ENCODE data around the gene EGFL8. TPM values are rescaled to one million over a fixed set of nuclear protein-coding genes. Genes with fewer than 3 reads are reported as not detected.

EGFL8 gene
- total and polyA plus RNA-seq, 9 donors = 11.8 to 47.3 (median 36.7) TPM

DNA sequence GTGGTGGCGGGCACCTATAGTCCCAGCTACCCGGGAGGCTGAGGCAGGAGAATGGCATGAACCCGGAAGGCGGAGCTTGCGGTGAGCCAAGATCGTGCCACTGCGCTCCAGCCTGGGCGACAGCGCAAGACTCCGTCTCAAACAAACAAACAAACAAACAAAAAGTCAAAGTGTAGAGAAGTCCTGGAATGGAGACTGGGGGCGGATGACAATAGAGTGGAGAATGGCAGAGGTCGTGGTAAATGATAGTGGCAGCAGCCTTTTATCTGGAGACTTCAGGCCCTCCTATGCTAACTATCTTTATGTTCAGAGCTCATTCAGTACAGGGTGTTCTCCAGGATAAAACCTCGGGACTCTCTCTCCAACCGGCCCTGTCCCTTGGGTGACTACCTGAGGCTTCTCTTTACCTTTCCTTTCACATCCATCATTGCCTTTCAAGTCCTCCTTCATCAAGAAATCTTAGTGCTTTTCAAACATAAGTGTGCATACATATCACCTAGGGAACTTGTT is 32.9 kb upstream of the EGFL8 start:
- Histone ChIP-seq H3K9me3 (no peaks in the 10 kb centered on the region), H3K36me3 (no peaks in the 10 kb centered on the region), H3K27ac (no peak overlapping the region), H3K4me1 (ENCODE audit: insufficient read depth) (peaks cover 14% of the 10 kb centered on the region), H3K27me3 (no peaks in the 10 kb centered on the region), H3K4me3 (no peak overlapping the region)
- intact Hi-C loops (cut with DNase I) = no loop called here
- TF ChIP-seq POLR2A (IDR thresholded peaks at IDR 0.05) = no peak
- TF ChIP-seq CTCF (IDR thresholded peaks at IDR 0.05) = no peak
- no peak for TF ChIP-seq EP300 (IDR thresholded peaks at IDR 0.05)
- no peak for DNase-seq
- 91 to 93% (median 92%) methylated on average over 14 of the region's 14 CpGs for WGBS, 3 donors

- Histone ChIP-seq H3K4me3 (no peak overlapping the region), H3K27me3 (no peaks in the 10 kb centered on the region), H3K36me3 (no peaks in the 10 kb centered on the region), H3K9me3 (no peaks in the 10 kb centered on the region), H3K4me1 (ENCODE audit: insufficient read depth) (peaks cover 14% of the 10 kb centered on the region), H3K27ac (no peak overlapping the region)
- intact Hi-C loops (cut with DNase I) = no loop called here
- DNase-seq = no peak
- TF ChIP-seq CTCF (IDR thresholded peaks at IDR 0.05) (no peak), POLR2A (IDR thresholded peaks at IDR 0.05) (no peak), EP300 (IDR thresholded peaks at IDR 0.05) (no peak)
Measured at GRCh38 chr6:32132110-32132509, 32.3 kb upstream of the EGFL8 start.

DNA sequence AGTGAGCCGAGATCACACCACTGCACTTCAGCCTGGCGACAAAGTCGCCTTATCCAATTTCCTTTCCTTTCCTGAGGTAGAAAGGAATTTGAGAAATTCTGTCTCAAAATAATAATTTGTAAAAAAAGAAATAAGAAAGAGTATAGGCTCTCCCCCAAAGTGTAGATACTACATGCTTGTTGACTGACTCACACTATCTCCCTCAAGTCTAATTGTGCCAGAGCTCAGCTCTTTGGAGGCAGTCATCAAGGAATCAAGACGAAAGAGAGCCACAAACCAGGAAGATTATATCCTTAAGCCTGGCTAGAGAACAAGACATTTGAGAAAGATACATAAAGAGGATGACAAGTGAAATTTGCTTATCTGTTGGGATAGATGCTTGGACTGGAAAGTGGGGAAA is 30.6 kb upstream of the EGFL8 start:
- WGBS, 3 donors = 36 to 70% (median 67%) methylated on average over 4 of the region's 4 CpGs
- no peak overlapping the region for H3K27ac ChIP-seq
- no peak overlapping the region for H3K4me3 ChIP-seq
- no peaks in the 10 kb centered on the region for H3K9me3 ChIP-seq
- no peaks in the 10 kb centered on the region for H3K27me3 ChIP-seq
- H3K36me3 ChIP-seq = no peaks in the 10 kb centered on the region
- H3K4me1 ChIP-seq (ENCODE audit: insufficient read depth) = peaks cover 10% of the 10 kb centered on the region
- TF ChIP-seq POLR2A (IDR thresholded peaks at IDR 0.05) (no peak), CTCF (IDR thresholded peaks at IDR 0.05) (no peak)
- intact Hi-C loops (cut with DNase I) = no loop called here
- DNase-seq = no peak

DNA sequence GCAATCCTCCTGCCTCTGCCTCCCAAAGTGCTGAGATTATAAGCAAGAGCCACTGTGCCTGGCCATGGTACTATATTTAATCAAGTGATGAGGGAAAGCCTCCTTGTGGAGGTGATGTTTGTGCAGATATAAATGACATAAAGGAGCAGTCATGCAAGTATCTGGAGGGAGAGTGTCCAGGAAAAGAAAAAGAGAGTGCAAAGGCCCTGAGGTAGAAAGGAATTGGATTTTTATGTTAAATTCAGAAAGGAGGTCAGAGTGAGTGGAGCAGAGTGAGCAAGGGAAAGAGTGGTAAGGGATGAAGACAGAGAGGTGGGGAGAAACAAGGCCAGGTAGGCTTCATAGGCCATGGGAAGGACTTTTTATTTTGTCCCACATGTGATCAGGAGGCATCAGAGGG is 26.9 kb upstream of the EGFL8 start:
- intact Hi-C loops (cut with DNase I) = no loop called here
- no peak for DNase-seq
- Histone ChIP-seq H3K9me3 (no peaks in the 10 kb centered on the region), H3K4me1 (ENCODE audit: insufficient read depth) (peaks cover 15% of the 10 kb centered on the region), H3K27ac (peak overlapping the region in 1 of 2 donors; percentile 43), H3K4me3 (no peak overlapping the region), H3K27me3 (no peaks in the 10 kb centered on the region), H3K36me3 (no peaks in the 10 kb centered on the region)
- TF ChIP-seq CTCF (IDR thresholded peaks at IDR 0.05) = no peak
- no peak for TF ChIP-seq POLR2A (IDR thresholded peaks at IDR 0.05)
- TF ChIP-seq EP300 (IDR thresholded peaks at IDR 0.05) = no peak

GRCh38 chr6:32139590-32139989 is 24.8 kb upstream of the EGFL8 start:
- Histone ChIP-seq H3K4me3 (no peak overlapping the region), H3K9me3 (no peaks in the 10 kb centered on the region), H3K27ac (peak overlapping the region; percentile 37 to 84), H3K27me3 (no peaks in the 10 kb centered on the region), H3K36me3 (no peaks in the 10 kb centered on the region), H3K4me1 (ENCODE audit: insufficient read depth) (peaks cover 15% of the 10 kb centered on the region)
- no peak for TF ChIP-seq POLR2A (IDR thresholded peaks at IDR 0.05)
- no peak for TF ChIP-seq CTCF (IDR thresholded peaks at IDR 0.05)
- intact Hi-C loops (cut with DNase I) = no loop called here
- peak in 3 of 5 donors; percentile 55 to 58 (median 58) for DNase-seq
- 8 to 17% (median 16%) methylated on average over 5 of the region's 5 CpGs for WGBS, 3 donors

Measured in ovary (tissue), 9 donors.